Left renal cortex interstitium (tissue), 4 donors: ENCODE results near the gene GPR75. TPM values are rescaled to one million over a fixed set of nuclear protein-coding genes. Genes with fewer than 3 reads are reported as not detected.

ENCODE experiments used
- DNase-seq, 4 donors: peaks; one replicate each; pipeline ENCODE4 v3.0.0-alpha.2; 2013; ENCODE audit warnings: low read depth in 4 of 4, low spot score in 2 of 4, missing footprints in 1 of 4
- polyA plus RNA-seq, 4 donors: library from polyadenylated mRNA; unstranded; fragments of 120-200 nt; gene quantifications; one replicate each; pipeline ENCODE4 v1.2.1, GENCODE V29; 2013; ENCODE audit not compliant: insufficient read length in 4 of 4

Gene GPR75
- polyA plus RNA-seq, 4 donors = 1.5 to 4.4 (median 2.9) TPM

GRCh38 chr2:53811601-53812000 lies 48.2 kb downstream of the GPR75 start:
- DNase-seq = no peak

Other genes starting within 250 kb of the GPR75 start
- gene CHAC2, start 92.2 kb downstream of the GPR75 start, polyA plus RNA-seq = 1 to 10 TPM; 3.6 to 6.2 (median 4.4) TPM
- 10 to 100 TPM; 28.6 to 36.3 (median 31.5) TPM for gene ASB3, start 73.0 kb downstream of the GPR75 start, polyA plus RNA-seq
- 10 to 100 TPM; 57.5 to 79.3 (median 71.2) TPM for gene ERLEC1, start 72.9 kb downstream of the GPR75 start, polyA plus RNA-seq
- gene PSME4, start 111.0 kb upstream of the GPR75 start, polyA plus RNA-seq = 10 to 100 TPM; 48.9 to 75.3 (median 58.6) TPM